ENCODE data around the gene COBL.
"Not testable (repeated sequence)": the region's sequence is repeated elsewhere in the genome, so short reads cannot be mapped to it uniquely, and the experiment has no call there.

COBL gene

GRCh38 chr7:51229620-51230323, 86.8 kb downstream of the COBL start:
- no peak for DNase-seq (ENCODE audit: low read depth)

DNA sequence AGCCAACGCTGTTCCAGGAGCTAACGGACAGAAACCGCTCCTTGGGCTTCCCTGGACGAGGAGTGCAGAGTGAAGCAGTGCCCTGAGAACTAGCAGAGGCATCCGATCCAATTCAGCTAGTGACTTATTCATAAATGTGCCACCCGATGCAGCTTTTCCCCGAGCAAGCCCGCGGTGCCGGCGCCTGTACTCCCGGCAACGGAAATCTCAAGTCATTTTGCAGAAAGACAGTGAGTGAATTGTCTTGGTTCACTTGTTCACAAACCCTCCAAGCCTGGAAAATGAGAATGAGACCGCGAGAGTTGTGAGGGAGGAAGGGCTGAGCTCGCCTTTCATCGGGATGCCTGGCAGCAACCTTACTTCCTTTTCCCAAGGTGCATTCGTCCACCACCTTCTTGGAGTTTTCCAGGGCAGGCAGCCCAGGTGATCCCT, 87.5 kb downstream of the COBL start:
- no peak for DNase-seq (ENCODE audit: low read depth)

- no peak for DNase-seq (ENCODE audit: low read depth)
Measured at GRCh38 chr7:51228386-51228958, 88.1 kb downstream of the COBL start.

- no peak for DNase-seq (ENCODE audit: low read depth)
Measured at GRCh38 chr7:51227861-51228260, 88.7 kb downstream of the COBL start.

GRCh38 chr7:51226916-51227535, 89.6 kb downstream of the COBL start:
- DNase-seq (ENCODE audit: low read depth), result no peak

- no peak for DNase-seq (ENCODE audit: low read depth)
Measured at GRCh38 chr7:51226063-51226755, 90.4 kb downstream of the COBL start.

DNA sequence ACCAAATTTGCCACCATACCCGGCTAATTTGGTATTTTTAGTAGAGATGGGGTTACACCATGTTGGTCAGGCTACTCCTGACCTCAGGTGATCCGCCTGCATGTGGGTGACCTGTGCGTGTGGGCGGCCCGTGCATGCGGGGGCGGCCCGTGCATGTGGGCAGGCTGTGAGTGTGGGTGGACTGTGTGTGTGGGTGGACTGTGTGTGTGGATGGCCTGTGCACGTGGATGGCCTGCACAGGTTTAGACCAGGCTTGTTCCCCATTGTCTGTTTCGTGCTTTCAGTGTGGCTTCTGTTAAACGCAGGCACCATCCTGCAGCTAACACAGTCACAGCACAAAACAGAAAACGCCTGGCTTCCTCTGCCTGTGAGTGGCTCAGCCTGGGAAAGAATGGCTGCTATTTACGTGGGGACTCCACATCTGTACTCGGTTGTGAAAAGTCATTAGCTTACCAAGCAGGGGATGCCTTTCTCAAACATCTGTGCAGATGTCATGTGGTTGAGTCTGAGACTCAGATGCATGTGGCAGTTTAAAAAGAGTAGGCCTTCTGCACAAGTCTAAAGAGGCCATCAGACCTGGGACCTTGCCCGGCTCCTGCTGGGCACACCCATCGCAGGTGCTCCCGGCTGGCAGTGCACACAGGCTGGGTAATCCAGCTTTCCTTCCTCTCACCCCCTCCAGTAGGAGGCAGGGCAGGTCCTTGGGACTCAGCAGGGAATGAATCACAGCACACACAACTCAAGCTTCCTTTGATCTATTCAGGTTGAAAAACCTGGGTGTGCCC, 91.6 kb downstream of the COBL start:
- DNase-seq (ENCODE audit: low read depth), result no peak

GRCh38 chr7:51223505-51223904, 93.1 kb downstream of the COBL start:
- no peak for DNase-seq (ENCODE audit: low read depth)

DNA sequence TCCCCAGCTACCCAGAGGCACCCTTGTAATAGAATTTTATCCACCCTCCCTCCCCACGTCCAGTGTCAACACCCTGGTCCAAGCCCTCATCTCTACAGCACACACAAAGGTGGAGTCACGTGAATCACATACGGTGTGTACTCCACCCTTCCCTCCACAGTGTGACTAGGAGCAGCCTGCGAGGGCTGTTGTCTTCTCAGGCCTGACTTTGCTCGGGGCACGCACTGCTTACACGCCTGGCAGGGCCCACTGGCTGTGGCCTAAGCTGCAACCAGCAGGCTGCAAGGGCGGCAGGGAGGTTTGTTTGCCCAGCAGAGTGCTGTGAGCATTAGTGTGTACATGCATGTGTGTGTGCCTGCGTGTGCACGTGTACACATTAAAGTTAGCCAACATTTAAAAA, 93.7 kb downstream of the COBL start:
- no peak for DNase-seq (ENCODE audit: low read depth)

DNA sequence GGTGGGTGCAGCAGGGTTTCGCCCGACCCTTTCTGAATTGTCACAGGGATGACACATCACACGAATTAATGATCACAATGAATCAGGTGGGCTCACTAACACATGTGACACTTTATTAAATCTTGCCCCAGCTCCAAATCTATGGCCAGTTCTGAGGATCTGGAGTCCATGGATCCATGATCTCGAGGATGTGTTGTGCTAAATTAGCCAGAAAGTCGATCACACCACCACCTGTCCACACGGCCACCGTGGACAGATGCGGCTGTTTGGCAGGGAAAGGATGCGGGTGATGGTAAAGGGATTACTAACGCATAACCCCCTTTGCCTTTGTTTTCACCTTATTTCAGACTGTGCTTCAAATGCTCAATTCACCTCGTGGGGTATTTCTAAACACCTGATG, 96.4 kb downstream of the COBL start:
- no peak for DNase-seq (ENCODE audit: low read depth)

DNA sequence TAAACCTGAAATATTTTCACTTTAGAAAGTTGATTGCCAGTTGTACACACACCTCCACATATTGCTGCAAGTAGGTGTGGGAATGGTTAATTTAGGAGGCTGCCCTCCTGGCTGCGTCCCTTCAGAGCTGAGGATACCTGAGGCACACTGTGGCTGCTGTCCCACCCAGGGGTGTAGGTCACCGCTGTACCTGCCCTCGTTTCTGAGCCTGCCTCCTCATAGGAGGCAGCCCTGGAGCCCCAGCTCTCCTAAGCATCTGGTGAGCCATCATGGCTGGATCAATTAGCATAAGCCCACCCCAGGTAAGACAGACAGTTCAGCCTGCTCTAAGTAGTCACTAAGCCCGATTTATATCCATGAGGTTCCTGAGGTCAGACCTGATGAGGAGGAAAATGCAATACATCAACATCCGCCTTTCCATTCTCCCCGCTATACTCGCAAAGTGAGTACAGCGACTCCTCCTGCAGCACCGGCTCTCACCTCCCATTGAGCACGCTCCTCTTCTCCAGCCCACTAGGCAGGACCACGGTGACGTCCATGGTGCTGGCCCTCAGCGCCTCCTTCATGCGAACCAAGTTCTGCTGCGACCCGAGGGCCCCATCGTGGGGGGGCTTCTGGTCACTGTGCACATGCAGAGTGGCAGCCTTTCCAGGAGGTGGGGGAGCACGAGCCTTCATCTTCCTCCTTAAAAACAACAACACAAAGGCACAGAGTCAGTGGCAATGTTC, 97.2 kb downstream of the COBL start:
- no peak for DNase-seq (ENCODE audit: low read depth)

DNA sequence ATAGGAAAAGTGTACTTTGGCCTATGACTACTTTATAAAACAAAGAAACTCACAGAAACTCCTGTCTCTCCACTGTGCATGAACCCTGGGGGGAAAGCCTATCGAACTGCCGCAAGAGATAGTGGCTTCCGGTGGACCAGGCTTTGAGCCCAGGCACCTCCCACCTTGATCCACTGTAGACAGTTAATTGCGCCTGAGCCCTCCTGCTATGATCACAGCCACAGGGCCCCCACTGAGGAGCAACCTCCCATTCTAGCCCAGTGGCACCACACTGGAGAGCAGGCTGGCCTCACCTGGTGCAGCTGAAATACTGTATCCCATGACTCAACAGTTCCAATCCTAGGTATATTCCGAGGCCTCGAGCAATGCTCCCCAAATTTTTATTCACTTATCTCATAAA, 98.8 kb downstream of the COBL start:
- no peak for DNase-seq (ENCODE audit: low read depth)

- no peak for DNase-seq (ENCODE audit: low read depth)
Measured at GRCh38 chr7:51214098-51214497, 102.5 kb downstream of the COBL start.

DNA sequence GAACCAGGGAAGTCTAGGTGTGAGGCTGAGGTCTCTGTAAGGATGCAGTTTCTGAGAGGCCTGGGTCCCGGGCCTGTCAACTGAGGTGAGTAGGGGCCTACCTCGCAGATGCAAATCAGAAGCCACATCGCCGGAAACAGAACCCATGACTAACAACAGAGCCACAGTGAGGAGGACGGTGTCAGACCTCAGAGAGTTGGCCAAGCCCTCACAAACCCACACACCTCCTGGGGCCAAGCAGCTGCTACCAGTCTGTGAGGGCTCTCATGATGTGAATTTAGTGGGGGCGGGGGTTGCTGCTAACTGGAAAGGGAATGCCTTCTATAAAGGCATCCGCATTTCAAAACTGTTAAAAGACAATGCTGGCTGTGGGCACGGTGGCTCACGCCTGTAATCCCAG, 103.0 kb downstream of the COBL start:
- DNase-seq (ENCODE audit: low read depth), result no peak

- DNase-seq (ENCODE audit: low read depth), result no peak
Measured at GRCh38 chr7:51210766-51211165, 105.8 kb downstream of the COBL start.

DNA sequence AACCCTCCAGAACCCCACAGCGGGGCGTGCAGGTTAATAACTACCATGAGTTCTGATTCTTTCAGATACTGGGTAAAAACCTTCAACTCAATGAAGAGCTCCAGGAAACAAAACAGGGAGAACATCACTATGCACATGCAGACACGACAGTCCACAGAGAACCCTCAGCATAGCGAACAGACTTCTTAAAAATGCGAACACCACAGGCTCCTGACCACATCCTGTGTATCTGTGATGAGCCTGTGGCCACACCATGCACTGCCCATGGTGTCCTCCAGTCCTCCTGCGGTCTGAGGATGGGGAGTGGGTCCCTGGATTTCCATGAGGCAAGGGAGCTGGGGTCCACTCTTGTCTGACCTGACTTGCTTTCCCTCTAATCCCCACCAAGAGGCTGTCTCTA, 107.2 kb downstream of the COBL start:
- no peak for DNase-seq (ENCODE audit: low read depth)

GRCh38 chr7:51208125-51208524, 108.5 kb downstream of the COBL start:
- DNase-seq (ENCODE audit: low read depth), result not testable (repeated sequence)

GRCh38 chr7:51198654-51199053, 118.0 kb downstream of the COBL start:
- DNase-seq (ENCODE audit: low read depth), result no peak

DNA sequence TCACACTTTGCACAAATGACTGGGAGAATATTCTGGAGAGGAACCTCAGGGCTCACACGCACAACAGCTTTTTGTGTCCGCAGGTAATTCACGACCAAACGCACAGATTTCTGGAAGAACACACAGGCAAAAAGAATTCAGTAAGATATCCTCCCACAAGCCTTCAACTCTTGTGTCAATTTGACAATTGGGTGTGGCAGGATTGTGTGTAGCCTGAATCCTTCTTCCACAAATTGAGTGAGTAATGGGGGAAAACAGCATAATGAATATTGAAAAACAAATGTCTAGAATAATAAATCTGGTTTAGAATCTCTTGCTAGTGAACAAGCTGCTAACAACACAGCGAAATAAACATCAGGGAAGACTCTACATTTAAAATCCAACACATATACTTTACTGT, 125.6 kb downstream of the COBL start:
- DNase-seq (ENCODE audit: low read depth), result no peak

DNA sequence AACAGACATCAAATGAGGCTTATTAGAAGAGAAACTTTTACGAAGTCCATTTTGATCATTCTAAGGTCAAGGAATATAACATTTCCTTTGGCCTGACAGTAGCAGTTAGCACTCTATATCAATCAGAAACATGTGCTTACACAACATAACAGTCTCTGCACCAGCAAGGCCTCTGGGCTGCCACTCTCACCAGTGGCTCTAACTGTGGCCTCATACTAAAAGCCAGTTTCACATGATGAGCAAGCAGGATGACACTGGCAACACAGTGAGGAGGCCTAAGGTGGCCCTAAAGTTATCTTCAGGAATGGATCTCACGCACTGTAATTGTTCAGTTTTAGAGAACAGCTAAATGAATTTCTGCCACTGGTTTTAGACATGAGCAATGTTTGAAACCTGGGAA, 126.8 kb downstream of the COBL start:
- DNase-seq (ENCODE audit: low read depth), result no peak

- no peak for DNase-seq (ENCODE audit: low read depth)
Measured at GRCh38 chr7:51188987-51189386, 127.6 kb downstream of the COBL start.

DNA sequence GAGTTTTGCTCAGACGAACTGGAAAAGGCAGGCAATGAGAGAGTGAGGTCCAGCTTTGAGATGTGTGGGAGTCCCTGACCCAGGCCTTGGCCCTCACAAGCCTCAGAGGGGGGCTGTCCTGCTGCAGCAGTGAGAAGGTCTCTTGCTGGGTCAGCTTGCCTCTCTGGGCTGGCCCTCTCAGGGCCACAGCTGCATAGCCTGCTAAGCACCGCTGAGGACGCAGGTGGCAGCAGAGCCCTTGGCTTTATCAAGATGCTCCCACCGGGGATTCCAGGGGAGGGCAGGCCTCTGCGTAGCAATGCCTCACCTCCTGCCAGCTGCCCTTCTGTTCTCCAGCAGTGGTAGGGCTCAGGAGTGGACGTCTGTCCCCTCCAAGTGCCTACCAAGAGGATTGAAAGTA, 128.7 kb downstream of the COBL start:
- DNase-seq (ENCODE audit: low read depth), result no peak

Measured in EH (cell line).